ENCODE measurements around the gene PDE1C.

Gene PDE1C

DNA sequence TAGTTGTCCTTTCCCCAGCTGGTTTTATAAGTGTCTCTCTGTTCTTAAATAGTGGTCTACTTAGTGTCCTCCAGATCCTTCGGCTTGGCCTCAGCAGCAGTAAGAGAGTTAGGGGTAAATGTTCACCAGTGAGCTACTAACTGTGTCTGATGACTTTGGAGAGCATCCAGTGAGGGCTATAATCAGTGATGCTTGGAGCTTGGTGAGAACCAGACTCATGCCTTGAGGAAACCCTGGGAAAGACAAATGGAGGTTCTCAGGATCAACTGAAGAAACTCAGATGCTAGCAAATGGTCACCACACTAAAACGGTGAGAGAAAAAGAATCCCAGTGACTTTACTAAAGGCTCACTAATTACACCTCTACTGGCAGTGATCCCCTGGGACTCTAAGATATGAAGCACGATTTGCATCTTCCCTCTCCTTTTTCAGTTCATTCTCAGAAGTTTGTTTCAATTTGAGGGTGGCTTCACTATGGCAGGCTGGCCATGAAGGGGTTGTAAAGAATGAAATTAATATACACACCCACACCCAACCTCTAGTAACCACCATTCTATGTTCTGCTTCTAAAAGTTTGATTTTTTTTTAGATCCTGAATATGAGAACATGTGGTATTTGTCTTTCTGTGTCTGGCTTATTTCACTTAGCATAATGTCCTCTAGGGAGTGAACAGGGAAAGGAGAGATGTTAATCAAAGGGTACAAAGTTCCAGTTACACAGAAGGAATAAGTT lies 177.9 kb downstream of the PDE1C start:
- Histone ChIP-seq H3K9me3 (ENCODE audit: control insufficient read depth, insufficient read depth, low read length) (no peaks in the 10 kb centered on the region), H3K27me3 (ENCODE audit: control insufficient read depth, insufficient read depth, low read length) (no peaks in the 10 kb centered on the region), H3K27ac (ENCODE audit: low read depth, low read length) (no peak overlapping the region), H3K36me3 (ENCODE audit: control insufficient read depth, insufficient read depth, low read length) (no peaks in the 10 kb centered on the region), H3K9ac (ENCODE audit: low read depth, low read length) (no peak overlapping the region), H3K4me1 (ENCODE audit: control insufficient read depth, insufficient read depth, low read length) (no peaks in the 10 kb centered on the region), H3K4me3 (ENCODE audit: low read depth, low read length) (no peak overlapping the region)

GRCh38 chr7:31890766-31891165 lies 179.4 kb downstream of the PDE1C start:
- H3K36me3 ChIP-seq (ENCODE audit: control insufficient read depth, insufficient read depth, low read length) = no peaks in the 10 kb centered on the region
- no peak overlapping the region for H3K27ac ChIP-seq (ENCODE audit: low read depth, low read length)
- H3K9me3 ChIP-seq (ENCODE audit: control insufficient read depth, insufficient read depth, low read length) = no peaks in the 10 kb centered on the region
- H3K27me3 ChIP-seq (ENCODE audit: control insufficient read depth, insufficient read depth, low read length) = no peaks in the 10 kb centered on the region
- no peaks in the 10 kb centered on the region for H3K4me1 ChIP-seq (ENCODE audit: control insufficient read depth, insufficient read depth, low read length)
- no peak overlapping the region for H3K4me3 ChIP-seq (ENCODE audit: low read depth, low read length)
- H3K9ac ChIP-seq (ENCODE audit: low read depth, low read length) = no peak overlapping the region

DNA sequence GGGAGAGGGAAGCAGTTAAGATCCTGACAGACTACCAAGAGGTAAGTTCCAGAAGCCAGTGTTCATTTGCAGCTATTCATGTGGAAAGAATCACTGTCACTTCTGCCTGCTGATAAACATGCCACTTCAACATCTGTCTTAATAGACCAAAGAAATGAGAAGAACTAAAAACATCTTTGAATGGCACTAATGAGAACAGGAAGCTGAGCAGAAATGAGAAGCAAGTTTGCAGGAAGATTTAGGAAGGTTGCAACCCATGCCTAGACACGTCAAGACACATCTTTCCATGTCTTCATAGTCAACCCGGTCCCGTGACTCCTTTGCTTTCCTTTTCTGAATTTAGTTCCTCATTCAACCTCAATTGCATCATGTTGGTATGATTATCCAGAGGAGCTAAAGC lies 180.0 kb downstream of the PDE1C start:
- Histone ChIP-seq H3K9me3 (ENCODE audit: control insufficient read depth, insufficient read depth, low read length) (no peaks in the 10 kb centered on the region), H3K27ac (ENCODE audit: low read depth, low read length) (no peak overlapping the region), H3K9ac (ENCODE audit: low read depth, low read length) (no peak overlapping the region), H3K36me3 (ENCODE audit: control insufficient read depth, insufficient read depth, low read length) (no peaks in the 10 kb centered on the region), H3K4me3 (ENCODE audit: low read depth, low read length) (no peak overlapping the region), H3K27me3 (ENCODE audit: control insufficient read depth, insufficient read depth, low read length) (no peaks in the 10 kb centered on the region), H3K4me1 (ENCODE audit: control insufficient read depth, insufficient read depth, low read length) (no peaks in the 10 kb centered on the region)

- H3K4me1 ChIP-seq (ENCODE audit: control insufficient read depth, insufficient read depth, low read length) = peaks cover 7% of the 10 kb centered on the region
- H3K27me3 ChIP-seq (ENCODE audit: control insufficient read depth, insufficient read depth, low read length) = no peaks in the 10 kb centered on the region
- no peak overlapping the region for H3K27ac ChIP-seq (ENCODE audit: low read depth, low read length)
- H3K9me3 ChIP-seq (ENCODE audit: control insufficient read depth, insufficient read depth, low read length) = no peaks in the 10 kb centered on the region
- H3K36me3 ChIP-seq (ENCODE audit: control insufficient read depth, insufficient read depth, low read length) = no peaks in the 10 kb centered on the region
- no peak overlapping the region for H3K4me3 ChIP-seq (ENCODE audit: low read depth, low read length)
- H3K9ac ChIP-seq (ENCODE audit: low read depth, low read length) = no peak overlapping the region
Observed at GRCh38 chr7:31887006-31887405, 183.2 kb downstream of the PDE1C start.

GRCh38 chr7:31885171-31885570 lies 185.0 kb downstream of the PDE1C start:
- Histone ChIP-seq H3K4me1 (ENCODE audit: control insufficient read depth, insufficient read depth, low read length) (peaks cover 11% of the 10 kb centered on the region), H3K4me3 (ENCODE audit: low read depth, low read length) (no peak overlapping the region), H3K9me3 (ENCODE audit: control insufficient read depth, insufficient read depth, low read length) (no peaks in the 10 kb centered on the region), H3K36me3 (ENCODE audit: control insufficient read depth, insufficient read depth, low read length) (no peaks in the 10 kb centered on the region), H3K27me3 (ENCODE audit: control insufficient read depth, insufficient read depth, low read length) (no peaks in the 10 kb centered on the region), H3K27ac (ENCODE audit: low read depth, low read length) (no peak overlapping the region), H3K9ac (ENCODE audit: low read depth, low read length) (no peak overlapping the region)

DNA sequence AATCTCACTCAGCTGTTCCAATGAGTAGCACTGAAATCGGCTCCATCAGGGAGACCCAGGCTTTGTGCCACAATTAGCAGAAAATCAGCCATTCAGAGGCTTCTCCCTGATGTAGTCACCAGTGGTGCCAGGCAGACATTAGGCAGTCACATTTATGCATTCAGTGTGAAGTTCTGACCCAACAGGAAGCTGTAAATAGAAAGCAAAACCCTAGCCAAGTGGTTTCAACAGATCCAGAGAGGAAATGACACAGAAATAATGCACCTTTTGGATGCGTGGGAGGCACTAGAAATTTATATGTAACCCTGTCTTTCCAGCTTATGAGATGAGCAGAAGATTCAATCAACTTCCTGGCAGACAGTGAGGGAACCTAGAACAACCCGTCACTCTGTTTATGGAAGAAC lies 186.4 kb downstream of the PDE1C start:
- no peak overlapping the region for H3K4me3 ChIP-seq (ENCODE audit: low read depth, low read length)

GRCh38 chr7:31882187-31882586 lies 188.0 kb downstream of the PDE1C start:
- Histone ChIP-seq H3K27me3 (ENCODE audit: control insufficient read depth, insufficient read depth, low read length) (no peaks in the 10 kb centered on the region), H3K27ac (ENCODE audit: low read depth, low read length) (no peak overlapping the region), H3K9ac (ENCODE audit: low read depth, low read length) (no peak overlapping the region)

More for the DNA sequence above, 186.4 kb downstream of the PDE1C start:
- H3K9me3 ChIP-seq (ENCODE audit: control insufficient read depth, insufficient read depth, low read length) = no peaks in the 10 kb centered on the region
- no peak overlapping the region for H3K9ac ChIP-seq (ENCODE audit: low read depth, low read length)
- H3K27ac ChIP-seq (ENCODE audit: low read depth, low read length) = no peak overlapping the region
- H3K27me3 ChIP-seq (ENCODE audit: control insufficient read depth, insufficient read depth, low read length) = no peaks in the 10 kb centered on the region
- H3K36me3 ChIP-seq (ENCODE audit: control insufficient read depth, insufficient read depth, low read length) = no peaks in the 10 kb centered on the region
- H3K4me1 ChIP-seq (ENCODE audit: control insufficient read depth, insufficient read depth, low read length) = peaks cover 11% of the 10 kb centered on the region

GRCh38 chr7:31878875-31879274 lies 191.3 kb downstream of the PDE1C start:
- Histone ChIP-seq H3K9me3 (ENCODE audit: control insufficient read depth, insufficient read depth, low read length) (no peaks in the 10 kb centered on the region), H3K9ac (ENCODE audit: low read depth, low read length) (no peak overlapping the region), H3K27me3 (ENCODE audit: control insufficient read depth, insufficient read depth, low read length) (no peaks in the 10 kb centered on the region), H3K4me3 (ENCODE audit: low read depth, low read length) (no peak overlapping the region), H3K4me1 (ENCODE audit: control insufficient read depth, insufficient read depth, low read length) (peaks cover 11% of the 10 kb centered on the region), H3K36me3 (ENCODE audit: control insufficient read depth, insufficient read depth, low read length) (no peaks in the 10 kb centered on the region), H3K27ac (ENCODE audit: low read depth, low read length) (no peak overlapping the region)

More at GRCh38 chr7:31882187-31882586, 188.0 kb downstream of the PDE1C start:
- Histone ChIP-seq H3K4me1 (ENCODE audit: control insufficient read depth, insufficient read depth, low read length) (peaks cover 11% of the 10 kb centered on the region), H3K9me3 (ENCODE audit: control insufficient read depth, insufficient read depth, low read length) (no peaks in the 10 kb centered on the region), H3K36me3 (ENCODE audit: control insufficient read depth, insufficient read depth, low read length) (no peaks in the 10 kb centered on the region), H3K4me3 (ENCODE audit: low read depth, low read length) (no peak overlapping the region)

DNA sequence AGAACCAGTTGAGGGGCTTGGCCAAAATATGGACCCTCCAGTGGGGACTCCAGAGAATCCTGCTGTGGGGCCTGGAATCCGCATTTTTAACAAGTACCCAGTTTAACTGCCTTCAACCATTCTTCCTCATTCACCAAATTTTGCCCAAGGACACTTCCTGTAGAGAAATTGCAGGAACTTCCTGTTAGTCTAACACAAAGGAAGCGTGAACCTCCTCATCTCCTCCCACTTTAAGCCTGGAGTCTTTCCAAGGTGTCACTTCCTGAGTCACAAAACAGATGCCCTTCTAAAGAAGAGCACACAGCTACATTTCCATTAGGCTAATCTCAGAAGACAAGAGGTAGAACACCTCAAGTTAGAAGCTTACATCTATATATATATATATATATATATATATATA lies 194.8 kb downstream of the PDE1C start:
- H3K4me3 ChIP-seq (ENCODE audit: low read depth, low read length) = no peak overlapping the region
- no peaks in the 10 kb centered on the region for H3K36me3 ChIP-seq (ENCODE audit: control insufficient read depth, insufficient read depth, low read length)
- H3K9me3 ChIP-seq (ENCODE audit: control insufficient read depth, insufficient read depth, low read length) = no peaks in the 10 kb centered on the region
- no peaks in the 10 kb centered on the region for H3K4me1 ChIP-seq (ENCODE audit: control insufficient read depth, insufficient read depth, low read length)
- H3K27ac ChIP-seq (ENCODE audit: low read depth, low read length) = no peak overlapping the region
- no peaks in the 10 kb centered on the region for H3K27me3 ChIP-seq (ENCODE audit: control insufficient read depth, insufficient read depth, low read length)
- no peak overlapping the region for H3K9ac ChIP-seq (ENCODE audit: low read depth, low read length)

DNA sequence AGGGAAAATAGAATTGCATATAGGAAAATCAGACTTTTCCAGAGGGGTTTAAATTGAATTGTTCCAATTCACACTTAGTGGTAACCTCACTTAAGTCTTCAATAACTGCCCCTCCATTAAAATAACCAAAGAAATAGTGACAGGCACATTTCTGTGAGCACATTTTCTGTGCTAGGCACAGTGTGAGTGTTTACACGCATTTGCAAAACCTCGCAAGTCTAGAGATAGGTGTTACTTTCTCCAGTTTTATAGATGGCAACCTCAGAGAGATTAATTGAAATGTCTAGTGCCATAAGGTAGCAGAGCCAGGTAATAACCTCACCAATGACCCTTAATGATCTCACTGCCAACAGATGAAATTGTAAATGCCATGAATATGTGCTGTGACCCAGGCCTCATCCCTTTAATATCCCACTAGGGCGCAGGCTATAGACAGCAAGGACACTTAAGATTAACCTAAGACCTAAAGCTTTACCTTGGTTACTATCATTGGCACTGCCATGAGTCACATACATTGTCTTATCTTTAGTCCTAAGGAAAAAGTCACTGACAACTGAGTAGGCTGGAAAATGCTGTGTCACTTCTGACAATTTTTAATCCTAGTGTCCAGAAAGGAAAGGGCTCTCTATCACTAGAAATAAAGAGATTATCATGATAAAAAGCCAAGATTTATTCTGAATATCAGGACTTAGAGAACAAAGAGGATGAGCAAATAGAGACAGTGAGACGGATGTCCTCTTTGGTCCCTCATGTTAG lies 195.4 kb downstream of the PDE1C start:
- Histone ChIP-seq H3K36me3 (ENCODE audit: control insufficient read depth, insufficient read depth, low read length) (no peaks in the 10 kb centered on the region), H3K9ac (ENCODE audit: low read depth, low read length) (no peak overlapping the region), H3K27me3 (ENCODE audit: control insufficient read depth, insufficient read depth, low read length) (no peaks in the 10 kb centered on the region), H3K4me3 (ENCODE audit: low read depth, low read length) (no peak overlapping the region), H3K4me1 (ENCODE audit: control insufficient read depth, insufficient read depth, low read length) (no peaks in the 10 kb centered on the region), H3K27ac (ENCODE audit: low read depth, low read length) (no peak overlapping the region), H3K9me3 (ENCODE audit: control insufficient read depth, insufficient read depth, low read length) (no peaks in the 10 kb centered on the region)

DNA sequence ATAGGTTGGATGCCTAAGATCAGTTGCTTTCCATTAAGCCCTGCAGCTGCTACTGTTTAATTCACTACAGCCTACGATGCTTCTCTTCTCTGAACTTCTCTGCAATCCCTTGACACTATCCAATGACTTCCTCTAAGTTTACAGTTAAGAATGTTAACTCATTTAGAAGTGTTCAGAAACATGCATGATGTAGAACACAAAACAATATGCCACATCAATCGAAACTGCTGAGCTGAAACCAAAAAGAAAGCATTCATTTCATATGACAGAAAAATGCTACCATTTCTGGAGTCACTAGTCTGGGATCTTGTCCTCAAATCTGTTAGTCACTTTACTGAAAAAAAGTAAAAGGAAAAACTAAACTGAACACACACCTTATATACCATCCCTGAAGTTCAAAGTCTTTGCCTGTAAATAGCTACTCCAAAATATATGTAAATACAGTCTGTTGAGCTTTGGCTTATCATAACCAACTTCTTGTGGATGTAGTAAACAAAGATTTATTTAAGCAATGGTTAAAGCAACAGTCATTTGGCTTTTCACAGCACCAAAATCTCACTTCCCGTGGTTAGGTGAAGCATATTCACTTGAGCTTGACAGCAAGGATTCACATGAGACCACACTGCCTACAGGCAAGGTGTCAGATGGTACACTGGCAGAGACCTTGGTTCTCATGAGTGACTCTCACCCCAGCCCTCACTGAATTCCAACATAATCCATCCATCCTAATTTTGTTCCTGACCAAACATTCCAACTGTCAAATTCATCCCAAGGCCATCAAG lies 196.2 kb downstream of the PDE1C start:
- Histone ChIP-seq H3K4me1 (ENCODE audit: control insufficient read depth, insufficient read depth, low read length) (no peaks in the 10 kb centered on the region), H3K4me3 (ENCODE audit: low read depth, low read length) (no peak overlapping the region), H3K36me3 (ENCODE audit: control insufficient read depth, insufficient read depth, low read length) (no peaks in the 10 kb centered on the region), H3K9me3 (ENCODE audit: control insufficient read depth, insufficient read depth, low read length) (no peaks in the 10 kb centered on the region), H3K27ac (ENCODE audit: low read depth, low read length) (no peak overlapping the region), H3K9ac (ENCODE audit: low read depth, low read length) (no peak overlapping the region), H3K27me3 (ENCODE audit: control insufficient read depth, insufficient read depth, low read length) (no peaks in the 10 kb centered on the region)
